Activated gamma-delta T cell (primary cell): ENCODE results near the gene CLEC4G.
"Not testable (repeated sequence)": the region's sequence is repeated elsewhere in the genome, so short reads cannot be mapped to it uniquely, and the experiment has no call there.

Experiments
- DNase-seq: peaks from one replicate; lab custom pipeline; 2025; lab: John Stamatoyannopoulos, UW
- total RNA-seq, 2 donors: gene quantifications; one replicate each; lab custom pipeline; 2026; lab: John Stamatoyannopoulos, UW

CLEC4G gene, protein sequence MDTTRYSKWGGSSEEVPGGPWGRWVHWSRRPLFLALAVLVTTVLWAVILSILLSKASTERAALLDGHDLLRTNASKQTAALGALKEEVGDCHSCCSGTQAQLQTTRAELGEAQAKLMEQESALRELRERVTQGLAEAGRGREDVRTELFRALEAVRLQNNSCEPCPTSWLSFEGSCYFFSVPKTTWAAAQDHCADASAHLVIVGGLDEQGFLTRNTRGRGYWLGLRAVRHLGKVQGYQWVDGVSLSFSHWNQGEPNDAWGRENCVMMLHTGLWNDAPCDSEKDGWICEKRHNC
- 0 reads per million in 2 donors for total RNA-seq

GRCh38 chr19:7732045-7732444 lies at the start of gene CLEC4G:
TSS of gene CLEC4G (minus strand) at chr19:7732110. CDS start at chr19:7732102, 8 bp downstream.
- no peak for DNase-seq

DNA sequence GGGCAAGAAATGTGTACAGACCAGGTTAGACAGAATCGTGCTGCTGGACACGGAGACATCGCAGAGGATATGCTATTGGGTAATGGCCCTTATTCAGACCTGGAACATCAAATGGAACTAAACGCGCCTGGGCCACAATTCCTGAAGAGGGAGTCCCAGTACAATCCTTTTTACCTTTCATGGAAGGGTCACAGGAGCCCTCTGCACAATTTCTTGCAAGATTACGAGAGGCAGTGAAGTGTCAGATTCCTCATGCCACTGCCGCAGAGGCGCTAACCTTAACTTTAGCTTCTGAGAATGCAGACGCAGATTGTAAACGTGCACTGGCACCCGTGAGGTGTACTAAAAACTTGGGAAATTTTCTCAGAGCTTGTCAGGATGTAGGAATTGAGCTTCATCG lies 49.2 kb upstream of the CLEC4G start:
- no peak for DNase-seq

- DNase-seq: no peak
These were observed 47.9 kb upstream of the CLEC4G start for GRCh38 chr19:7779631-7780486.

DNA sequence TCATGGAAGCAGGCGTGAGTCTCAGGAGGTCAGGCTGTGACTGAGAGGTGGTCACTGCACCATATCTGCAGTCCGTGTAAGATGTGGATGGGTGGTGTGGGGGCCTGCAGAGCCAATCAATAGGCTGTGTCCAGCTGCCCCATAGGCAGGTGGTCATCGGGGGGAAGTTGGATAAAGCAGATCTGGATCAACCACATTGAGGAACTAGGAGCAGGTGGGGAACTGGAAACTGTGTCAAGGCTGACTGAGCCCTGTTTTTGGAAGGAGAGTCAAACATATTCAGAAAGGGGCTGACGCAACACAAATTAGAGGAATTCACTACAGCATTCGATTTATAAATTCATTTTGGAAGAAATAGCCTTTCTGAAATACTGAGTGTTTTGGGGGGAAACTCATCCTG lies 46.2 kb upstream of the CLEC4G start:
- no peak for DNase-seq

- DNase-seq: no peak
These were observed 43.9 kb upstream of the CLEC4G start for GRCh38 chr19:7775761-7776160.

- no peak for DNase-seq
These were observed 41.9 kb upstream of the CLEC4G start for GRCh38 chr19:7773841-7774240.

GRCh38 chr19:7772752-7773291 lies 40.9 kb upstream of the CLEC4G start:
- no peak for DNase-seq

DNA sequence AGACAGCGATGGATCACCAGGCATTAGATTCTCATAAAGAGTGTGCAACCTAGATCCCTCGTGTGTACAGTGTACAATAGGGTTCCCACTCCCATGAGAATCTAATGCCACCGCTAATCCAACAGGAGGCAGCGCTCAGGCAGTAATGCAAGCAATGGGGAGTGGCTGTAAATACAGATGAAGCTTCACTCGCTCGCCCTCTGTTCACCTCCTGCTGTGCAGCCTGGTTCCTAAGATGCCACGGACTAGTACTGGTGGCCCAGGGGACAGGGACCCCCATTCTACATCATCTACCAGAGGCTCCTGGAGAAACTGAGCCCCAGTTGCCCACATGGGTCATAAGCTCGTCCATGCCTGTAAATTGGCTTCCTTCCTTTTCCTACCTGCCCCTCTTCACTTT lies 39.2 kb upstream of the CLEC4G start:
- no peak for DNase-seq

- no peak for DNase-seq
These were observed 37.3 kb upstream of the CLEC4G start for GRCh38 chr19:7769171-7769570.

GRCh38 chr19:7767487-7767886 lies 35.6 kb upstream of the CLEC4G start:
- no peak for DNase-seq

GRCh38 chr19:7766535-7766934 lies 34.6 kb upstream of the CLEC4G start:
- DNase-seq: no peak

DNA sequence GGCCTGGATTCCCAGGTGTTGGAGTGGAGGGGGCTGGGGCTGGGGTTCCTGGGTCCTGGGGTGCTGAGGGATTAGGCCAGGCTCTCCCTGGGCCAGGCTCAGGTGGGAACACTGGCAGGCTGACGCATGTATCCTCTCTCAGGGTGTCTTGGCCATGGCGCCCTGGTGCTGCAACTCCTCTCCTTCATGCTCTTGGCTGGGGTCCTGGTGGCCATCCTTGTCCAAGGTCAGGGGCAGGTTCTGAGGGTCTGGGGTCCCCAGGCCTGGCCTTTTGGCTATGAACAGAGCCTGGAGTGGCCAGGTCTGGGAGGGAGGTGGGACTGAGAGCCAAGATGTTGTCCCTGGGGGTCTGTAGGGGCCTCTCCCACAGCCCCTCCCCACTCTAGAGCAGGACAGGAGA lies 33.1 kb upstream of the CLEC4G start:
- DNase-seq: not testable (repeated sequence)

DNA sequence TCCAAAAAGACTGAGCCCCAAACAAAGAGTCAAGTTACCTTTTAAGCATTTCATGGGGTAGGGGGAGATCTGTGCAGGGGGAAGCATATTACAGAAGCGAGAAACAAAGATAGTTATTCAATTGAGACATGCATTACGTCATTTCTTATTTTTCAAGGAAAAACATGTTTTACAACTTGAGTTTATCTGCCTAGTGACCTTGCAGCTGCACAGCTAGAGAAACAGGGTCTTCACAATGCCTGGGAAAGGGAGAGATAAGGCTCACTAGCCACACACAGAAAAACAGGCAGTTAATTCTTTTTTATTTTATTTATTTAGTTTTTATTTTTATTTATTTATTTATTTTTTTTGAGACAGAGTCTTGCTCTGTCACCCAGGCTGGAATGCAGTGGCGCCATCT lies 32.2 kb upstream of the CLEC4G start:
- DNase-seq: not testable (repeated sequence)

GRCh38 chr19:7763696-7764095 lies 31.8 kb upstream of the CLEC4G start:
- no peak for DNase-seq

DNA sequence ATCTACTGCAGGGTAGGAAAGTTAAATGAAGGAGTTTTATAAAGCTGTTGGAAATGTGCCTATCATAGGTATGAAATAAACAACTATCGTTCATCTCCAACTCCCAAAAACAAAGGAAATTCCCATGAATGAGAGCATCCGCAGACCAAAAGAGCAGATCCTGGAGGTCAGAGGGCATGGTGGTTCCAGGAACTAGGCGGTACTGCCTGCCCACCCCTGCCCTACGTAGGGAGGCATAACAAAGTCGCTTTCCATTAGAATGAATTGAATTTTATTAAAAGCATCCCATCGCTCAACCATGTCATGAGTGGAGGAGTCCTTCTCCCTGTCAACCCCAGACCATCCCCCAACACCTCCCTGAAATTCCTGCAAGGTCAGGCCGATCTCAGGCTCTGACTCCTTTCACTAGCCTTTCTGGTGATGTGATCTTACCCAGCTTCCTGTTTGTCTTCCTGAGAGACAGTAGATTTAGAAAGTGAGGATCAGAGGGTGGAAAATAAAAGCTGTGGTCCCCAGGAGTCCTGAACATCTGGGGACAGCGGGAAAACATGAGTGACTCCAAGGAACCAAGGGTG lies 30.9 kb upstream of the CLEC4G start, which contains the start of gene CLEC4M:
TSS of gene CLEC4M (plus strand) at position 525 of the 575 bp plus-strand sequence. CDS start at position 549, 24 bp downstream.
- DNase-seq: no peak

- no peak for DNase-seq
These were observed 27.2 kb upstream of the CLEC4G start for GRCh38 chr19:7759156-7759555.

GRCh38 chr19:7757358-7757757 lies 25.4 kb upstream of the CLEC4G start:
- DNase-seq: no peak

DNA sequence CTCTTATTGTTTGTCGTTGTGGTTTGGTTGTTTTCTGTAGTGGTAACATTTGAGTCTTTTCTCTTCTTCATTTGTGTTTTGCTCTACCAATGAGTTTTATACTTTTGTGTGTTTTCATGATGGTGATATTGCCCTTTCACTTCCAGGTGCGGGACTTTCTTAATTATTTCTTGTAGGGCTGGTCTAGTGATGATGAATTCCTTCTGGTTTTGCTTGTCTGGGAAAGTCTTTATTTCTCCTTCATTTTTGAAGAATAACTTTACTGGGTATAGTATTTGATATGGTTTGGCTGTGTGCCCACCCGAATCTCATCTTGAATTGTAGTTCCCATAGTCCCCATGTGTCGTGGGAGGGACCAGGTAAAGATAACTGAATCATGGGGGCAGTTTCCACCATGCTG lies 24.3 kb upstream of the CLEC4G start:
- no peak for DNase-seq

GRCh38 chr19:7751157-7751783 lies 19.4 kb upstream of the CLEC4G start:
- DNase-seq: no peak

DNA sequence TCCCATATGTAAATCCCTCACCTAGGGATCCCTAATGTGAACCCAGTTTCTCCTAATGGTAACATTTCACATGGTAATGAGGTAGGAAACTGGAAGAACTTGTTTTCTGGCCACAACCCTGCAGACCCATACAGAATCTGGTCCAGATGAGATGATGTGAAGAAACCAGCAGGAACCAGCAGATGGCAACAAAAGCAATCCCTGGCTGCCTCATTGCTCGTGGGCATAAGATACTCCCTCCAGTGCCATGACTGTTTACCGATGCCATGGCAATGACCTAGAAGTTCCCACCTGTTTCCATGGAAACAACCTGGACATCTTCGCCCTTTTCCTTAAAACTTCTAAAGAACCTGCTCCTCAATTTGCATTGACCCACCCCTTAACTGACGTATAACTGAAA lies 16.8 kb upstream of the CLEC4G start:
- DNase-seq: no peak

GRCh38 chr19:7748171-7748570 lies 16.3 kb upstream of the CLEC4G start:
- no peak for DNase-seq
